ENCODE data around the gene COL16A1.
"Not testable (repeated sequence)": the region's sequence is repeated elsewhere in the genome, so short reads cannot be mapped to it uniquely, and the experiment has no call there.

The COL16A1 gene

GRCh38 chr1:31712068-31712467, 8.3 kb upstream of the COL16A1 start:
- H3K79me2 ChIP-seq (ENCODE audit: control insufficient read depth, low read length): no peaks in the 10 kb centered on the region
- peaks cover 14% of the 10 kb centered on the region for H3K4me1 ChIP-seq (ENCODE audit: control insufficient read depth, low read length)
- TF ChIP-seq EZH2phosphoT487 (IDR thresholded peaks at IDR 0.05; ENCODE audit: borderline replicate concordance, low read length): no peak
- TF ChIP-seq, protein P1, sequence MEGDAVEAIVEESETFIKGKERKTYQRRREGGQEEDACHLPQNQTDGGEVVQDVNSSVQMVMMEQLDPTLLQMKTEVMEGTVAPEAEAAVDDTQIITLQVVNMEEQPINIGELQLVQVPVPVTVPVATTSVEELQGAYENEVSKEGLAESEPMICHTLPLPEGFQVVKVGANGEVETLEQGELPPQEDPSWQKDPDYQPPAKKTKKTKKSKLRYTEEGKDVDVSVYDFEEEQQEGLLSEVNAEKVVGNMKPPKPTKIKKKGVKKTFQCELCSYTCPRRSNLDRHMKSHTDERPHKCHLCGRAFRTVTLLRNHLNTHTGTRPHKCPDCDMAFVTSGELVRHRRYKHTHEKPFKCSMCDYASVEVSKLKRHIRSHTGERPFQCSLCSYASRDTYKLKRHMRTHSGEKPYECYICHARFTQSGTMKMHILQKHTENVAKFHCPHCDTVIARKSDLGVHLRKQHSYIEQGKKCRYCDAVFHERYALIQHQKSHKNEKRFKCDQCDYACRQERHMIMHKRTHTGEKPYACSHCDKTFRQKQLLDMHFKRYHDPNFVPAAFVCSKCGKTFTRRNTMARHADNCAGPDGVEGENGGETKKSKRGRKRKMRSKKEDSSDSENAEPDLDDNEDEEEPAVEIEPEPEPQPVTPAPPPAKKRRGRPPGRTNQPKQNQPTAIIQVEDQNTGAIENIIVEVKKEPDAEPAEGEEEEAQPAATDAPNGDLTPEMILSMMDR (IDR thresholded peaks at IDR 0.05; ENCODE audit: low read depth, low read length, poor library complexity, severe bottlenecking): no peak
- H3K36me3 ChIP-seq (ENCODE audit: control insufficient read depth, low read length): no peaks in the 10 kb centered on the region
- no peak overlapping the region for H3K27ac ChIP-seq (ENCODE audit: low read depth, low read length)
- H3K4me2 ChIP-seq (ENCODE audit: low read length): no peak overlapping the region
- no peaks in the 10 kb centered on the region for H3K9me2 ChIP-seq (replicated peaks; ENCODE audit: control insufficient read depth, low read length)
- no peak overlapping the region for H3K4me3 ChIP-seq (ENCODE audit: low read length)
- H3F3A ChIP-seq (ENCODE audit: control insufficient read depth, insufficient read depth): no peaks in the 10 kb centered on the region
- H3K27me3 ChIP-seq (ENCODE audit: control insufficient read depth, low read length): peaks cover 53% of the 10 kb centered on the region
- no peaks in the 10 kb centered on the region for H3K9me3 ChIP-seq (ENCODE audit: control insufficient read depth, insufficient read depth, low read length)
- no peaks in the 10 kb centered on the region for H4K20me1 ChIP-seq (ENCODE audit: control insufficient read depth, insufficient read depth, low read depth, low read length)

GRCh38 chr1:31708324-31708723, 4.5 kb upstream of the COL16A1 start:
- H3K36me3 ChIP-seq (ENCODE audit: control insufficient read depth, low read length): no peaks in the 10 kb centered on the region
- no peaks in the 10 kb centered on the region for H3K79me2 ChIP-seq (ENCODE audit: control insufficient read depth, low read length)
- H3K9me2 ChIP-seq (replicated peaks; ENCODE audit: control insufficient read depth, low read length): no peaks in the 10 kb centered on the region
- 0 out of 2 replicates have a peak, but pooled peaks cover 4% of the 10 kb centered on the region for H3K4me1 ChIP-seq (ENCODE audit: control insufficient read depth, low read length)
- peaks cover 64% of the 10 kb centered on the region for H3K27me3 ChIP-seq (ENCODE audit: control insufficient read depth, low read length)
- no peaks in the 10 kb centered on the region for H3K9me3 ChIP-seq (ENCODE audit: control insufficient read depth, insufficient read depth, low read length)
- no peak overlapping the region for H3K4me3 ChIP-seq (ENCODE audit: low read length)
- TF ChIP-seq, protein P1 (IDR thresholded peaks at IDR 0.05; ENCODE audit: low read depth, low read length, poor library complexity, severe bottlenecking): no peak
- no peak for TF ChIP-seq EZH2phosphoT487 (IDR thresholded peaks at IDR 0.05; ENCODE audit: borderline replicate concordance, low read length)
- no peaks in the 10 kb centered on the region for H3F3A ChIP-seq (ENCODE audit: control insufficient read depth, insufficient read depth)
- H3K4me2 ChIP-seq (ENCODE audit: low read length): no peak overlapping the region
- no peak overlapping the region for H3K27ac ChIP-seq (ENCODE audit: low read depth, low read length)
- H4K20me1 ChIP-seq (ENCODE audit: control insufficient read depth, insufficient read depth, low read depth, low read length): no peaks in the 10 kb centered on the region

- 0 out of 2 replicates have a peak, but pooled peaks cover 4% of the 10 kb centered on the region for H3K4me1 ChIP-seq (ENCODE audit: control insufficient read depth, low read length)
- H4K20me1 ChIP-seq (ENCODE audit: control insufficient read depth, insufficient read depth, low read depth, low read length): no peaks in the 10 kb centered on the region
- no peaks in the 10 kb centered on the region for H3K36me3 ChIP-seq (ENCODE audit: control insufficient read depth, low read length)
- no peaks in the 10 kb centered on the region for H3F3A ChIP-seq (ENCODE audit: control insufficient read depth, insufficient read depth)
- H3K4me2 ChIP-seq (ENCODE audit: low read length): no peak overlapping the region
- TF ChIP-seq, protein P1 (IDR thresholded peaks at IDR 0.05; ENCODE audit: low read depth, low read length, poor library complexity, severe bottlenecking): no peak
- TF ChIP-seq EZH2phosphoT487 (IDR thresholded peaks at IDR 0.05; ENCODE audit: borderline replicate concordance, low read length): no peak
- H3K27me3 ChIP-seq (ENCODE audit: control insufficient read depth, low read length): peaks cover 64% of the 10 kb centered on the region
- H3K79me2 ChIP-seq (ENCODE audit: control insufficient read depth, low read length): no peaks in the 10 kb centered on the region
- H3K27ac ChIP-seq (ENCODE audit: low read depth, low read length): no peak overlapping the region
- no peak overlapping the region for H3K4me3 ChIP-seq (ENCODE audit: low read length)
- H3K9me3 ChIP-seq (ENCODE audit: control insufficient read depth, insufficient read depth, low read length): no peaks in the 10 kb centered on the region
- H3K9me2 ChIP-seq (replicated peaks; ENCODE audit: control insufficient read depth, low read length): no peaks in the 10 kb centered on the region
These were observed 3.9 kb upstream of the COL16A1 start for GRCh38 chr1:31707711-31708110.

- not testable (repeated sequence) for H3K79me2 ChIP-seq (ENCODE audit: control insufficient read depth, low read length); H3K4me2 ChIP-seq (ENCODE audit: low read length); H3K9me2 ChIP-seq (replicated peaks; ENCODE audit: control insufficient read depth, low read length); H3K9me3 ChIP-seq (ENCODE audit: control insufficient read depth, insufficient read depth, low read length); H4K20me1 ChIP-seq (ENCODE audit: control insufficient read depth, insufficient read depth, low read depth, low read length); H3F3A ChIP-seq (ENCODE audit: control insufficient read depth, insufficient read depth); H3K4me1 ChIP-seq (ENCODE audit: control insufficient read depth, low read length); H3K36me3 ChIP-seq (ENCODE audit: control insufficient read depth, low read length); H3K4me3 ChIP-seq (ENCODE audit: low read length); H3K27ac ChIP-seq (ENCODE audit: low read depth, low read length)
- H3K27me3 ChIP-seq (ENCODE audit: control insufficient read depth, low read length): peaks cover 64% of the 10 kb centered on the region
These were observed 3.3 kb upstream of the COL16A1 start for GRCh38 chr1:31707059-31707600.

Measured in DOHH2 (cell line).